Gastrocnemius medialis (tissue), 4 donors: ENCODE data around the gene ABCB4. TPM values are rescaled to one million over a fixed set of nuclear protein-coding genes. Genes with fewer than 3 reads are reported as not detected.

Source experiments
- ATAC-seq, 2 donors: fragments of 150-250 bp; one replicate each; pipeline ENCODE4 v1.9.1; 2016
- DNase-seq, 2 donors: peaks; one replicate each; pipeline ENCODE4 v3.0.0-alpha.2; 2019
- H3K27ac ChIP-seq, 4 donors: fragments of 200-600 bp; sonication (generic); 1 replicate in 1 of 4; 2 replicates in 3 of 4; pipeline ENCODE4 v1.5.1; 2016 to 2018; ENCODE audit warnings: mild to moderate bottlenecking in 2 of 4, moderate library complexity in 1 of 4
- H3K27me3 ChIP-seq, 3 donors: fragments of 200-600 bp; sonication (generic) in 2 of 3; 1 replicate in 1 of 3; 2 replicates in 2 of 3; pipeline versions ENCODE4 v1.5.1 to v1.6.0; 2016 to 2019; ENCODE audit warnings: mild to moderate bottlenecking in 1 of 3, moderate library complexity in 1 of 3
- H3K36me3 ChIP-seq, 2 donors: fragments of 200-600 bp; sonication (generic) in 1 of 2; one replicate each; pipeline ENCODE4 v1.5.1; 2017 to 2018
- H3K4me1 ChIP-seq, 2 donors: fragments of 200-600 bp; sonication (generic) in 1 of 2; one replicate each; pipeline ENCODE4 v1.5.1; 2016 to 2017; ENCODE audit warnings: mild to moderate bottlenecking in 2 of 2
- H3K4me3 ChIP-seq, 4 donors: fragments of 200-600 bp; sonication (generic) in 3 of 4; 1 replicate in 1 of 4; 2 replicates in 3 of 4; pipeline ENCODE4 v1.5.1; 2016 to 2019; ENCODE audit warnings: mild to moderate bottlenecking in 2 of 4
- H3K9me3 ChIP-seq, 3 donors: fragments of 200-600 bp; sonication (generic) in 2 of 3; 1 replicate in 1 of 3; 2 replicates in 2 of 3; pipeline ENCODE4 v1.5.1; 2016 to 2019
- POLR2A ChIP-seq, 2 donors: fragments of 450-650 bp; IDR thresholded peaks; one replicate each; pipeline ENCODE4 v1.6.1; 2017; ENCODE audit warnings: antibody characterized with exemption in 2 of 2, mild to moderate bottlenecking in 2 of 2, moderate library complexity in 2 of 2
- in situ Hi-C, 4 donors: fragments of 200-750 bp; cut with MboI; loops; one replicate each; pipeline versions ENCODE4 v1.15.0 to v1.8.0; 2017; ENCODE audit warnings: low sequenced_read_pairs in 4 of 4
- intact Hi-C: fragments of 100-400 bp; cut with DNase I; formaldehyde crosslinking; loops from one replicate; pipeline ENCODE4 v1.15.1; 2023; ENCODE audit warnings: low total_unique reads
- total RNA-seq, 4 donors: library from RNA; depleted of rRNA; stranded (reverse); fragments of >200 nt; gene quantifications; one replicate each; pipeline versions ENCODE4 v1.1.0 to v1.2.3, GENCODE V29; 2016
- TF ChIP-seq, protein P1 (sequence below), 5 experiments: fragments of 450-650 bp in 3 of 5; fragments of 200-600 bp in 2 of 5; sonication (generic) in 2 of 5; IDR thresholded peaks in 4 of 5; conservative IDR thresholded peaks in 1 of 5; 1 replicate in 4 of 5; 2 replicates in 1 of 5; pipeline ENCODE4 v1.5.1; 2016 to 2019; ENCODE audit warnings: antibody characterized with exemption in 5 of 5, mild to moderate bottlenecking in 3 of 5, moderate library complexity in 3 of 5

Gene ABCB4
- total RNA-seq, 4 donors from 2014 or later, result 0.61 to 2.3 (median 1.1) TPM

DNA sequence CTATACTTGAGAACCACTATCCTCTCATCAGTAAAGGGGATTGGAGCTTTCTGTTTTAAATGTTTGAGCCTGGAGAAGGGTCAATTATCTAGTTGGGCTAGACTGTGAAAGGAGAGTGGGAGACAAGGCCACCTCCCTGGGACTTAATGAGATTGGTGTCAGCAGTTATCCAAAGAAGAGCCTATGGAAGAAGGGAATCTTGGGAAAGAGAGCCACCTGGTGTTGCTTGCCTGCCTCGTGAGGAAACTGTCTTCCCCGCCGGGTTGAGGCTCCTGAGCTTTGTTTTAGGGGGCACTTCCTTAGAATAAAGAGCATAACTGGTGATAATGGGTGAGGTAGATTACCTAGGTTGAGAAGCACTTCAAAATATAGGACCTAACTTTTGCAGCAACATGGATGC, 32.0 kb upstream of the ABCB4 start:
- no peak for TF ChIP-seq POLR2A (IDR thresholded peaks at IDR 0.05)
- TF ChIP-seq, protein P1, sequence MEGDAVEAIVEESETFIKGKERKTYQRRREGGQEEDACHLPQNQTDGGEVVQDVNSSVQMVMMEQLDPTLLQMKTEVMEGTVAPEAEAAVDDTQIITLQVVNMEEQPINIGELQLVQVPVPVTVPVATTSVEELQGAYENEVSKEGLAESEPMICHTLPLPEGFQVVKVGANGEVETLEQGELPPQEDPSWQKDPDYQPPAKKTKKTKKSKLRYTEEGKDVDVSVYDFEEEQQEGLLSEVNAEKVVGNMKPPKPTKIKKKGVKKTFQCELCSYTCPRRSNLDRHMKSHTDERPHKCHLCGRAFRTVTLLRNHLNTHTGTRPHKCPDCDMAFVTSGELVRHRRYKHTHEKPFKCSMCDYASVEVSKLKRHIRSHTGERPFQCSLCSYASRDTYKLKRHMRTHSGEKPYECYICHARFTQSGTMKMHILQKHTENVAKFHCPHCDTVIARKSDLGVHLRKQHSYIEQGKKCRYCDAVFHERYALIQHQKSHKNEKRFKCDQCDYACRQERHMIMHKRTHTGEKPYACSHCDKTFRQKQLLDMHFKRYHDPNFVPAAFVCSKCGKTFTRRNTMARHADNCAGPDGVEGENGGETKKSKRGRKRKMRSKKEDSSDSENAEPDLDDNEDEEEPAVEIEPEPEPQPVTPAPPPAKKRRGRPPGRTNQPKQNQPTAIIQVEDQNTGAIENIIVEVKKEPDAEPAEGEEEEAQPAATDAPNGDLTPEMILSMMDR (IDR thresholded peaks at IDR 0.05 in 4 of 5, conservative IDR thresholded peaks at IDR 0.05 in 1 of 5), result no peak
- in situ Hi-C loops (loop anchor here in 1 of 4 donors (10.0 kb wide), 1 partner anchor 377 kb away; no protein-coding TSS in a partner anchor), intact Hi-C loops (no loop called here)
- Histone ChIP-seq H3K4me3 (no peak overlapping the region), H3K4me1 (peaks cover 0 to 3% of the 10 kb centered on the region in 2 donors), H3K36me3 (no peaks in the 10 kb centered on the region), H3K9me3 (no peaks in the 10 kb centered on the region), H3K27ac (no peak overlapping the region), H3K27me3 (no peaks in the 10 kb centered on the region)
- ATAC-seq, result no peak
- no peak for DNase-seq

DNA sequence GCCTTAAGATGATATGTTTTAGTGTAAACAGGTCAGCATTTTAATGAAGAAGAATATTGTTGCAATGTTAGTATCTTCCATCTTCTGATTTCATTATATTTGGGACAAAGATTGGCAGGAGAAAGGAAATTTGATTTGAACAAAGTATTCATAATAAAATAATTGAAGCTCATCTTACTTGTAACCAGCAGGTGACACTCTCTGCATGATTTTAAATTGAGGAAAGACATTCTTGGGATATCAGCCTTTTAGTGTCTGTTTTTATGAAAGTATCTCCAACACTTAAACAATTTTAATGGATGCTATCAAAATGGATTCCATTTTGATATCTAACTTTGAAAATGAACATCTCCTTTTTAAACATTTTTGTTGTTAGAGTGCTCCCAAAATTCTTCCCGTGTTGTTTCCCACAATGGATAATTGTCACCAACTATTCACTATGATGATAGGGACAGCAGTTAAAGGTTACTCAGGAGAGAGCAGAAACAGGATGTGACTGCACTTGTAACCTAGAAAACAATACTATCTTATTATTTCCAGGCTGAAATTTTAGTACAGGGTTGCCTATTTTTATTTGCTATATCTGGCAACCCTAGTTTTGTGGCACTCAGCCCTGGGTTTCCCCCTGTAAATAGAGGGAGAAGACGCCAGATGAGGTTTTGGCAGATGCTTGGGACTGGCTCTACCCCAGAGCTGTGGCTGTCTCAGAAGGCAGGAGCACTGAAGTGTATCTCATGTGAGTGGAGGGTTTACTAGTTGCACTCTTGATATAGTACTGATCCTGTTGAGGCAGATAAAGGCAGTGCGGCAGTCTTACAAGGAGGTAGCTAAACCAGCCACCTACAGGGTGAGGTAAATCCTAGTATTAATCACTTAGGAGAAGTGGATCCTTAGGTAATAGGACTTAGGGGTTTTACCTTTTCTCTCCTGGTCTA, 31.0 kb upstream of the ABCB4 start:
- in situ Hi-C loops, result loop anchor here in 1 of 4 donors (10.0 kb wide), 1 partner anchor 378 kb away; no protein-coding TSS in a partner anchor
- no peak for ATAC-seq

DNA sequence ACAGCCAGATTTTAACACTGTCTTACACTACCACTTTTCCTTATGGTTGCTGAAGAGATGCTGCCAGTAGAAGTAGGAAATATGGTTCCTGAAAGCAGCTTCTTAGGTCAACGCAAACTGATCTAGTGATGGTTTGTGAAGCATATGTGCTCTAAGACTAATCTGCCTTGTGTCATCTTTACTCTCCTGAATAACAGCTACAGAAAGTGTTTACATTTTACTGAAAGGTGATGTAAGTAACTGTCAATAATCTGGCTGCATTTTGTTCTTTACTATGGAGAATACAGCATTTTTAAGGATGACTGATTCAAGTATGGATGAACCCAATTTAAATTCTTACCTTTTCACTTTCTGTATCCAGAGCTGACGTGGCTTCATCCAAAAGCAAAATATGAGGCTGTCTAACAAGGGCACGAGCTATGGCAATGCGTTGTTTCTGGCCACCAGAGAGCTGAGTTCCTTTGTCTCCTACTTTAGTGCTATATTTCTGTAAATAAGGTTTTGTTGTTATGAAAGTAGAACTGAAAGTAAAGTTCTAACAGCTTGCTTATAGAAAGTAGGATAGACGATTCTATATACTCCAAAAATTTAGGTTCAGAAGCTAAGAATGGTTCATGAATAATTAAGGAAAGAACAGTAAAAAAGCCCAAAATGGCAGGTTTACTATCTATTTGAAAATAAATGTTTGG, 30.2 kb upstream of the ABCB4 start:
- H3K36me3 ChIP-seq, result no peaks in the 10 kb centered on the region
- H3K9me3 ChIP-seq, result no peaks in the 10 kb centered on the region
- in situ Hi-C loops (loop anchor here in 1 of 4 donors (10.0 kb wide), 1 partner anchor 379 kb away; no protein-coding TSS in a partner anchor), intact Hi-C loops (no loop called here)
- no peak overlapping the region for H3K27ac ChIP-seq
- ATAC-seq, result no peak
- H3K4me1 ChIP-seq, result peaks cover 0 to 3% of the 10 kb centered on the region in 2 donors
- H3K4me3 ChIP-seq, result no peak overlapping the region
- TF ChIP-seq POLR2A (IDR thresholded peaks at IDR 0.05), result no peak
- TF ChIP-seq, protein P1 (IDR thresholded peaks at IDR 0.05 in 4 of 5, conservative IDR thresholded peaks at IDR 0.05 in 1 of 5), result no peak
- H3K27me3 ChIP-seq, result no peaks in the 10 kb centered on the region
- DNase-seq, result no peak

More for the DNA sequence above, 31.0 kb upstream of the ABCB4 start:
- Histone ChIP-seq H3K4me1 (peaks cover 0 to 3% of the 10 kb centered on the region in 2 donors), H3K9me3 (no peaks in the 10 kb centered on the region), H3K36me3 (no peaks in the 10 kb centered on the region), H3K27me3 (no peaks in the 10 kb centered on the region), H3K4me3 (no peak overlapping the region), H3K27ac (no peak overlapping the region)
- DNase-seq, result no peak
- intact Hi-C loops, result no loop called here
- TF ChIP-seq POLR2A (IDR thresholded peaks at IDR 0.05), result no peak
- TF ChIP-seq, protein P1 (IDR thresholded peaks at IDR 0.05 in 4 of 5, conservative IDR thresholded peaks at IDR 0.05 in 1 of 5), result peak in 3 of 5 experiments; percentile 21 to 42 (median 35)

DNA sequence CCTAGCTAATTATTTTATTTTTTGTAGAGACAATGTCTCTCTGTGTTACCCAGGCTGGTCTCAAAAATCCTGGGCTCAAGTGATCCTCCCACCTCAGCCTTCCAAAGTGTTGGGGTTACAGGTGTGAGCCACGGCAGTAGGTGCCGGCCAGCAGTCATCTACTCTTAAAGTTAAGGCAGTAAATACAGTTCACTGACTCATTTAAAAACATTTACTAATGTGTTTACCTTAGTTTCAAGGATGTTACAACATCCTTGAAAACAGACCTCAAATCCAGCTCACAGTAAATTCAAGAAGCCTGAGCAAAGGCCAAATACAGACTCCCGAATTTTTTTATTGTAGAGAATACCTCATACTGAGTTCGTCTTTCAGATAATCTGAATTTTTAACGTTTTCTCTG, 29.6 kb upstream of the ABCB4 start:
- H3K4me1 ChIP-seq, result peaks cover 0 to 3% of the 10 kb centered on the region in 2 donors
- no peak for DNase-seq
- H3K27ac ChIP-seq, result no peak overlapping the region
- intact Hi-C loops, result no loop called here
- no peak overlapping the region for H3K4me3 ChIP-seq
- no peaks in the 10 kb centered on the region for H3K36me3 ChIP-seq
- no peak for ATAC-seq
- H3K9me3 ChIP-seq, result no peaks in the 10 kb centered on the region
- H3K27me3 ChIP-seq, result no peaks in the 10 kb centered on the region
- TF ChIP-seq, protein P1 (IDR thresholded peaks at IDR 0.05 in 4 of 5, conservative IDR thresholded peaks at IDR 0.05 in 1 of 5), result no peak
- TF ChIP-seq POLR2A (IDR thresholded peaks at IDR 0.05), result no peak
- in situ Hi-C loops, result loop anchor here in 1 of 4 donors (10.0 kb wide), 1 partner anchor 380 kb away; no protein-coding TSS in a partner anchor
